T-cell (primary cell): Measurements from ENCODE around the gene PSTPIP1. TPM values are rescaled to one million over a fixed set of nuclear protein-coding genes. Genes with fewer than 3 reads are reported as not detected.

Source experiments
- ATAC-seq, 4 experiments: fragments of 200-7000 bp in 3 of 4; fragments of 150-1000 bp in 1 of 4; cut with Tn5 transposase; replicated peaks in 1 of 4; 1 replicate in 3 of 4; 2 replicates in 1 of 4; pipeline ENCODE4 v1.10.0; 2021; ENCODE audit warnings: moderate library complexity in 3 of 4, mild to moderate bottlenecking in 2 of 4, moderate number of reproducible peaks in 1 of 4
- CTCF ChIA-PET, 2 donors: fragments of 300-600 bp; sonication (Branson Sonifier 250); formaldehyde crosslinking; loops; one replicate each; lab custom pipeline; 2022; ENCODE audit warnings: antibody characterized with exemption in 2 of 2; lab: Charles Lee
- POLR2A ChIA-PET, 2 donors: fragments of 300-600 bp; sonication (Branson Sonifier 250); formaldehyde crosslinking; loops; one replicate each; lab custom pipeline; 2022; ENCODE audit warnings: antibody characterized with exemption in 2 of 2; lab: Charles Lee
- DNase-seq, 35 experiments: peaks; one replicate each; pipeline versions ENCODE4 v3.0.0 to v3.0.0-alpha.2; 2013 to 2023
- H3K27ac ChIP-seq: one replicate; pipeline ENCODE4 v1.5.1; 2013; ENCODE audit warnings: low read length
- H3K27me3 ChIP-seq, 2 experiments: replicated peaks in 1 of 2; 1 replicate in 1 of 2; 2 replicates in 1 of 2; pipeline versions ENCODE4 v1.6.1 to v1.7.0; 2013; ENCODE audit warnings: low read length in 1 of 2, mixed read lengths in 1 of 2; ENCODE audit not compliant: control insufficient read depth in 2 of 2, insufficient read depth in 2 of 2; ENCODE audit errors: extremely low read depth in 1 of 2
- H3K36me3 ChIP-seq, 2 donors: 1 replicate in 1 of 2; 2 replicates in 1 of 2; pipeline versions ENCODE4 v1.6.1 to v1.7.0; 2013; ENCODE audit warnings: low read length in 1 of 2; ENCODE audit not compliant: control insufficient read depth in 2 of 2, insufficient read depth in 1 of 2; ENCODE audit errors: extremely low read depth in 1 of 2
- H3K4me1 ChIP-seq, 2 experiments: 1 replicate in 1 of 2; 2 replicates in 1 of 2; pipeline versions ENCODE4 v1.6.1 to v1.7.0; 2013; ENCODE audit warnings: low read length in 2 of 2, mixed read lengths in 1 of 2; ENCODE audit not compliant: insufficient read depth in 2 of 2, control insufficient read depth in 1 of 2; ENCODE audit errors: extremely low read depth in 1 of 2
- H3K4me3 ChIP-seq, 2 donors: 1 replicate in 1 of 2; 2 replicates in 1 of 2; pipeline versions ENCODE4 v1.5.1 to v1.7.0; 2013; ENCODE audit warnings: mild to moderate bottlenecking in 2 of 2, low read length in 1 of 2, moderate library complexity in 1 of 2; ENCODE audit not compliant: control insufficient read depth in 1 of 2; ENCODE audit errors: extremely low read depth in 1 of 2
- H3K9me3 ChIP-seq: 2 replicates; pipeline ENCODE4 v1.7.0; 2013
- H3K27ac Mint-ChIP-seq, 2 donors: one replicate each; pipeline ENCODE4 v1.8.0; 2020 to 2021; ENCODE audit warnings: mild to moderate bottlenecking in 2 of 2, mixed read lengths in 2 of 2
- H3K27me3 Mint-ChIP-seq, 2 donors: one replicate each; pipeline ENCODE4 v1.8.0; 2021 to 2022; ENCODE audit warnings: mixed read lengths in 2 of 2
- H3K36me3 Mint-ChIP-seq: one replicate; pipeline ENCODE4 v1.8.0; 2021; ENCODE audit warnings: mixed read lengths
- H3K4me1 Mint-ChIP-seq, 3 donors: one replicate each; pipeline ENCODE4 v1.8.0; 2020 to 2022; ENCODE audit warnings: mixed read lengths in 3 of 3, mild to moderate bottlenecking in 1 of 3
- H3K4me3 Mint-ChIP-seq, 3 donors: one replicate each; pipeline ENCODE4 v1.8.0; 2020 to 2022; ENCODE audit warnings: mild to moderate bottlenecking in 3 of 3, mixed read lengths in 3 of 3, moderate library complexity in 3 of 3
- H3K9me3 Mint-ChIP-seq, 3 donors: one replicate each; pipeline ENCODE4 v1.8.0; 2020 to 2022; ENCODE audit warnings: mixed read lengths in 3 of 3
- WGBS: methylation state at CpG from one replicate; pipeline ENCODE4 v1.1.5; 2013; ENCODE audit warnings: missing lambda C conversion rate; ENCODE audit not compliant: insufficient coverage; 5-methylcytosine and 5-hydroxymethylcytosine counted together
- total RNA-seq, 35 experiments: library from RNA in 6 of 35; stranded (reverse) in 6 of 35; fragments of 120-200 nt in 1 of 35; gene quantifications; one replicate each; pipeline versions ENCODE4 v1.2.1 to v1.2.4 and lab custom pipeline; 2013 to 2026

PSTPIP1 gene
- total RNA-seq, 5 donors from 2014 or later (not counting 1 experiment from before 2014, with no cell fraction given) = 110 to 231 (median 180) TPM

DNA sequence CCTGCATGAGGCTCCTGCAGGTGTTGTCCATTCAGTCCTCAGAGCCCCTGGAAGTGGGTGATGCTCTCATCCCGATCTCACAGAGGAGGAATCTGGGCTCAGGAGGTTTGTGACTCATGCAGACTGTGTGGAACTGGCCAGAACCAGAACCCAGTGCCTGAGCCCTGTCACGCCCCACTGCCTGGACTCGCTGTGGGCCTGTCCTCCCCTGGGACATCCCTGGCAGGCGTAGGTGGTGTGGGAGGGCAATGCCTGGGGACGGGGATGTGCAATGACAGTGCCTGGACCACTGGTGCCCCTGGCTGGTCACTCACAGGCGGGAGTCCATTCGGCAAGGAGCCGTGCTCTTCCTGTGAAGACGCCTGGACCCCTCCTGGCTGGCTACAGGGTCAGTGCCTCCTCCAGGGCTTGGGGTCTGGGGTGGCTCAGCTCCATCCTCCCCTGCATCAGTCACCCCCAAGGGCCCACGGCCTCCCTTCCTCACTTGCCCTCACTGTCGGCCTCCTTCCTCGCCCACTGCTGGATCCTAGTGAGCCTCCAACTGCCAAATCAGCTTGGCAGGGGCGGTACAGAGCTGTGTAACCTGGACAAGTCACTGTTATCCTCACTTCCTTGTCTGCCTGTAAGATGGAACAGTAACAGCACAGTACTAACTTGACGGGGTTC is 14.9 kb downstream of the PSTPIP1 start:
- peaks cover 76 to 89% (median 89%) of the 10 kb centered on the region in 3 donors for H3K4me1 Mint-ChIP-seq

DNA sequence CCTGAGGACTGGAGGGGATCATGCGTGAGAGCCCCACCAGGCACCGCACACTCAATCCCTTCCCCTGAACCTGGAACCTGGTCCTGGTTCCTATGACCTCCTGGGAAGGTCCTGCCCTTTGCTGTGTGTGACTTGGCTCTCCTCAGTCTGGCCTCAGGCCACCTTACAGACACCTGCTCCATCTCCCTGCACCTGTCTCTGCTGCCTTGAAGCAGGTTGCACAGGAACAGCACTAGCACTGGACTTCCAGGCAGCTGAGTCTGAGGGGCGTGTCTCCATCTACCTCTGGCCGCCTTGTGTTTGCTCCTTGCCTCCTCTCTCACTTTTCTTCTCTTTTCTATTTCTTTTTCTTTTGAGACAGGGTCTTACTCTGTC is 15.4 kb downstream of the PSTPIP1 start:
- Histone ChIP-seq H3K36me3 (peaks cover 6 to 28% of the 10 kb centered on the region in 2 donors), H3K27me3 (no peaks in the 10 kb centered on the region), H3K4me3 (no peak overlapping the region), H3K9me3 (no peaks in the 10 kb centered on the region), H3K4me1 (peaks cover 24 to 87% of the 10 kb centered on the region in 2 experiments), H3K27ac (peak overlapping the region; percentile 47)
- no peak for ATAC-seq
- H3K4me1 Mint-ChIP-seq = peaks cover 79 to 91% (median 91%) of the 10 kb centered on the region in 3 donors
- H3K36me3 Mint-ChIP-seq = peaks cover 10% of the 10 kb centered on the region
- H3K4me3 Mint-ChIP-seq = peak overlapping the region in 1 of 3 donors; percentile 54
- H3K27me3 Mint-ChIP-seq = no peaks in the 10 kb centered on the region
- ChIA-PET CTCF (no interaction called here), POLR2A (interaction anchor here in 1 of 2 donors (0.5 kb wide), 1 partner anchor 106 kb away, joined by 3 read pairs; no protein-coding TSS in a partner anchor)
- H3K27ac Mint-ChIP-seq = peak overlapping the region; percentile 83 to 86
- no peaks in the 10 kb centered on the region for H3K9me3 Mint-ChIP-seq
- 90% methylated on average over 4 of the region's 4 CpGs for WGBS
- DNase-seq = no peak

More for the DNA sequence above, 14.9 kb downstream of the PSTPIP1 start:
- 84% methylated on average over 12 of the region's 14 CpGs for WGBS
- Mint-ChIP-seq H3K27ac (peak overlapping the region; percentile 83 to 86), H3K36me3 (peaks cover 8% of the 10 kb centered on the region), H3K4me3 (peak overlapping the region in 1 of 3 donors; percentile 54), H3K9me3 (no peaks in the 10 kb centered on the region), H3K27me3 (no peaks in the 10 kb centered on the region)
- Histone ChIP-seq H3K36me3 (peaks cover 6 to 28% of the 10 kb centered on the region in 2 donors), H3K4me1 (peaks cover 21 to 87% of the 10 kb centered on the region in 2 experiments), H3K27ac (peak overlapping the region; percentile 47), H3K27me3 (no peaks in the 10 kb centered on the region), H3K4me3 (no peak overlapping the region), H3K9me3 (no peaks in the 10 kb centered on the region)
- POLR2A ChIA-PET = no interaction called here
- CTCF ChIA-PET = no interaction called here
- DNase-seq (no peak), ATAC-seq (no peak)

GRCh38 chr15:77010857-77011256 is 15.9 kb downstream of the PSTPIP1 start:
- no peaks in the 10 kb centered on the region for H3K9me3 Mint-ChIP-seq
- no peaks in the 10 kb centered on the region for H3K27me3 ChIP-seq
- CTCF ChIA-PET = no interaction called here
- no peak overlapping the region for H3K4me3 ChIP-seq
- peak in 1 of 4 experiments; percentile 14 for ATAC-seq
- WGBS = 47% methylated on average over 2 of the region's 4 CpGs
- peak in 1 of 35 experiments; percentile 54 for DNase-seq
- peak overlapping the region; percentile 83 to 86 for H3K27ac Mint-ChIP-seq
- peak overlapping the region in 1 of 3 donors; percentile 54 for H3K4me3 Mint-ChIP-seq
- H3K27ac ChIP-seq = peak overlapping the region; percentile 83
- peaks cover 29 to 93% of the 10 kb centered on the region in 2 experiments for H3K4me1 ChIP-seq
- H3K36me3 Mint-ChIP-seq = peaks cover 11% of the 10 kb centered on the region
- no peaks in the 10 kb centered on the region for H3K9me3 ChIP-seq
- H3K36me3 ChIP-seq = peaks cover 6 to 28% of the 10 kb centered on the region in 2 donors
- peaks cover 78 to 91% (median 91%) of the 10 kb centered on the region in 3 donors for H3K4me1 Mint-ChIP-seq
- POLR2A ChIA-PET = interaction anchor here in 1 of 2 donors (0.5 kb wide), 1 partner anchor 106 kb away, joined by 3 read pairs; no protein-coding TSS in a partner anchor
- no peaks in the 10 kb centered on the region for H3K27me3 Mint-ChIP-seq

DNA sequence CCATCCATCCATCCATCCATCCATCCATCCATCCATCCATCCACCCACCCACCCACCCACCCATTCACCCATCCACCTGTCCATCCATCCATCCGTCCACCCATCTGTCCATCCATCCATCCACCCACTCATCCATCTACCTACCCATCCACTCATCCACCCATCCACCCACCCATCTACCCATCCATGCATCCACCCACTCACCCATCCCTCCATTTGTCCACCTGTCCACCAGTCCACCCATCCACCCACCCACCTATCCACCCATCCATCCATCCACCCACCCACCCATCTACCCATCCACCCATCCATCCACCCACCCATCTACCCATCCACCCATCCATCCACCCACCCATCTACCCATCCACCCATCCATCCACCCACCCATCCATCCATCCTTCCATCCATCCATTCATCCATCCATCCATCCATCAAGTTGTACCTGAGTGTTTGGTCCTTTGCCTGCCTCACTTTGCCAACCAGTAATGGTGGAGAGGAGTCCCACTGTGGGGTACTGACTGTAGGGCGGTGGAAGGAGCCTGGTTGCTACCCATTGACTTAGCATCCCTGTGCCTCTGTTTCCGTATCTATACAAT is 17.3 kb downstream of the PSTPIP1 start:
- ATAC-seq = no peak

DNA sequence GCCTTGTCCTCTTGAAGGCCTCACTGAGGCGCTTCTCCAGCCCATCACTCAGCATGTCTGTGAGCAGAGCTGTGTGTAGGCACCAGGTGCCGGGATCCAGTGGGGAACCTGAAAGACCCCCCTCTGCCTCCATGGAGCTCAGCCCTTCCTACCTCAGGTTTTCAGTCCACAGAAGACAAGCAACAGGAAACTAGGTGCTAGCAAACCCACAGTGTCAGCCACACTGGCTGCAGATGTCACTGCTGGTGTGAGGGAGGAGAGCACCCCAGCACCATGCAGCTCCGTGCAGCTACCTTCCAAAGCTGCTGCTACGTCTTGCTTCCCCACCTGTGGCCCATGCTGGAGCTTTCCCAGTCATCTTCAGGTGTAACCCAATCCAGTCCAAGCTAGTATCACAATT is 17.9 kb downstream of the PSTPIP1 start:
- H3K4me1 ChIP-seq = peaks cover 34 to 100% of the 10 kb centered on the region in 2 experiments
- ATAC-seq (peak; percentile 72 to 82 (median 76)), DNase-seq (peak; percentile 29 to 76 (median 54))
- H3K27me3 ChIP-seq = no peaks in the 10 kb centered on the region
- no peaks in the 10 kb centered on the region for H3K9me3 ChIP-seq
- ChIA-PET POLR2A (interaction anchor here in 1 of 2 donors (1.0 kb wide), 1 partner anchor 18 kb away, joined by 3 read pairs; the partner anchor contains the start of gene PSTPIP1), CTCF (interaction anchor here in 1 of 2 donors (0.6 to 2.0 kb wide), 5 partner anchors 10 to 1176 kb away, joined by 3 to 15 read pairs (median 6); no protein-coding TSS in a partner anchor)
- peaks cover 84 to 91% (median 91%) of the 10 kb centered on the region in 3 donors for H3K4me1 Mint-ChIP-seq
- no peaks in the 10 kb centered on the region for H3K27me3 Mint-ChIP-seq
- peaks cover 8 to 27% of the 10 kb centered on the region in 2 donors for H3K36me3 ChIP-seq
- peak overlapping the region; percentile 32 to 41 for H3K4me3 ChIP-seq
- peak overlapping the region; percentile 97 to 98 for H3K27ac Mint-ChIP-seq
- WGBS = 4% methylated on average over 4 of the region's 4 CpGs
- peak overlapping the region; percentile 68 to 78 (median 76) for H3K4me3 Mint-ChIP-seq
- no peaks in the 10 kb centered on the region for H3K9me3 Mint-ChIP-seq
- peaks cover 11% of the 10 kb centered on the region for H3K36me3 Mint-ChIP-seq
- peak overlapping the region; percentile 83 for H3K27ac ChIP-seq

More for the DNA sequence above, 17.3 kb downstream of the PSTPIP1 start:
- peak overlapping the region in 1 of 3 donors; percentile 76 for H3K4me3 Mint-ChIP-seq
- H3K27me3 Mint-ChIP-seq = no peaks in the 10 kb centered on the region
- peak overlapping the region; percentile 97 to 98 for H3K27ac Mint-ChIP-seq
- H3K36me3 ChIP-seq = peaks cover 10 to 24% of the 10 kb centered on the region in 2 donors
- H3K27me3 ChIP-seq = no peaks in the 10 kb centered on the region
- CTCF ChIA-PET = interaction anchor here (0.6 to 2.0 kb wide), 6 partner anchors 9 to 1176 kb away, joined by 3 to 15 read pairs (median 5); no protein-coding TSS in a partner anchor
- 89% methylated on average over 3 of the region's 3 CpGs for WGBS
- H3K4me1 ChIP-seq = peaks cover 34 to 100% of the 10 kb centered on the region in 2 experiments
- no peak overlapping the region for H3K4me3 ChIP-seq
- POLR2A ChIA-PET = no interaction called here
- peaks cover 11% of the 10 kb centered on the region for H3K36me3 Mint-ChIP-seq
- H3K9me3 Mint-ChIP-seq = no peaks in the 10 kb centered on the region
- no peak for DNase-seq
- peaks cover 81 to 90% (median 89%) of the 10 kb centered on the region in 3 donors for H3K4me1 Mint-ChIP-seq
- no peaks in the 10 kb centered on the region for H3K9me3 ChIP-seq
- H3K27ac ChIP-seq = peak overlapping the region; percentile 83

- Mint-ChIP-seq H3K4me3 (peak overlapping the region; percentile 68 to 78 (median 76)), H3K27ac (peak overlapping the region; percentile 97 to 98), H3K36me3 (peaks cover 11% of the 10 kb centered on the region), H3K9me3 (no peaks in the 10 kb centered on the region), H3K27me3 (no peaks in the 10 kb centered on the region), H3K4me1 (peaks cover 90 to 95% (median 94%) of the 10 kb centered on the region in 3 donors)
- ChIA-PET CTCF (interaction anchor here in 1 of 2 donors (1.0 to 2.0 kb wide), 4 partner anchors 9 to 40 kb away, joined by 4 to 15 read pairs (median 6); no protein-coding TSS in a partner anchor), POLR2A (interaction anchor here in 1 of 2 donors (1.0 kb wide), 1 partner anchor 19 kb away, joined by 3 read pairs; the partner anchor contains the start of gene PSTPIP1)
- no peaks in the 10 kb centered on the region for H3K27me3 ChIP-seq
- H3K27ac ChIP-seq = peak overlapping the region; percentile 83
- peaks cover 34 to 100% of the 10 kb centered on the region in 2 experiments for H3K4me1 ChIP-seq
- H3K4me3 ChIP-seq = peak overlapping the region; percentile 32 to 41
- 20% methylated on average over 3 of the region's 6 CpGs for WGBS
- no peaks in the 10 kb centered on the region for H3K9me3 ChIP-seq
- ATAC-seq (peak; percentile 75 to 87 (median 83)), DNase-seq (peak; percentile 54 to 85 (median 70))
- H3K36me3 ChIP-seq = peaks cover 10 to 29% of the 10 kb centered on the region in 2 donors
These were observed 18.8 kb downstream of the PSTPIP1 start for GRCh38 chr15:77013776-77014131.
